GM12801 (cell line): Measurements from ENCODE around the gene NRARP.

Experiments
- TF ChIP-seq, protein P1 (sequence below): IDR thresholded peaks from one replicate; pipeline ENCODE4 v1.5.1; 2011; ENCODE audit warnings: control low read depth; ENCODE audit not compliant: insufficient read length; ENCODE audit errors: extremely low read depth

Gene NRARP

DNA sequence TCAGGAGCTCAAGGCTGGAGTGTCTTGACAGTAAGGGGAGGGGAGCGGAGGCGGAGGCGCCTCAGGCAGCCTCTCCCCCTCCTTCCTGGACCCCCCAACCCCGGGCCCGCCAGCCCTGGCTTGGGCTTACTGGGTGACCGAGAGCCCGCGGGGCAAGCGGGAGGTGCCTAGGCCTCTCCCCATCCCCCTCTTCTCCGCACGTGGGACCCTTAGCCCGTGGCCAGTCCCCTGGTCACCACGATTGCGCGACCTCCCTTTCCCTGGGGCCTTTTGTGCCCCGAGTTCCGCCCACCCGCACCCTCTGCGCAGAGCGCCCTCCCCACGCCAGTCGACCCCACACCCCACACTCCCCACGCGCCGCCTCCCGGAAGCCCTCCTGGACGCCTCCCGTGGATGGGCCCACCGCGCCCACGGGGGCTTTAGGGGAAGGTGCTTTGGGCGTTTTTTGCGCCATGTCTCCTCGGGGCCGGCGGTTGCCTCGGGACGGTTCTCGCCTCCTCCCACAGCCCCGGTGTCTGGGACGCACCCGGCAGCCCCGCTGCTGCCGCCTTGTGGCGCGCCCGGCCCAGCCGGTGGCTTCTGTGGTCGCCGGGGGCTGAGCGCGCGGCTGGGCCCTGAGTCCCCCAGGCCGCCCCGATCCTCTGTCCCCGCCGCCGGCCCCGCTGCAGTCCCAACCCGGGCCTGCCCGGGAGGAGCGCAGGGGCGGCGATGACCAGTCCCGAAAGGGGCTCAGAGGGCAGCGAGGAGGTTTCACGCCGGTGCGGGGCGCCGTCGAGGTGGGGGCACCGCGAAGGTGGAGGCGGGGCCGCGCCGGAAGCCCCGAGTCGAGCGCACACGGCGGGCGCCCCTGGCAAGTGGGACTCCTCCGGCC, 21.4 kb downstream of the NRARP start:
- TF ChIP-seq, protein P1, sequence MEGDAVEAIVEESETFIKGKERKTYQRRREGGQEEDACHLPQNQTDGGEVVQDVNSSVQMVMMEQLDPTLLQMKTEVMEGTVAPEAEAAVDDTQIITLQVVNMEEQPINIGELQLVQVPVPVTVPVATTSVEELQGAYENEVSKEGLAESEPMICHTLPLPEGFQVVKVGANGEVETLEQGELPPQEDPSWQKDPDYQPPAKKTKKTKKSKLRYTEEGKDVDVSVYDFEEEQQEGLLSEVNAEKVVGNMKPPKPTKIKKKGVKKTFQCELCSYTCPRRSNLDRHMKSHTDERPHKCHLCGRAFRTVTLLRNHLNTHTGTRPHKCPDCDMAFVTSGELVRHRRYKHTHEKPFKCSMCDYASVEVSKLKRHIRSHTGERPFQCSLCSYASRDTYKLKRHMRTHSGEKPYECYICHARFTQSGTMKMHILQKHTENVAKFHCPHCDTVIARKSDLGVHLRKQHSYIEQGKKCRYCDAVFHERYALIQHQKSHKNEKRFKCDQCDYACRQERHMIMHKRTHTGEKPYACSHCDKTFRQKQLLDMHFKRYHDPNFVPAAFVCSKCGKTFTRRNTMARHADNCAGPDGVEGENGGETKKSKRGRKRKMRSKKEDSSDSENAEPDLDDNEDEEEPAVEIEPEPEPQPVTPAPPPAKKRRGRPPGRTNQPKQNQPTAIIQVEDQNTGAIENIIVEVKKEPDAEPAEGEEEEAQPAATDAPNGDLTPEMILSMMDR, result no peak

DNA sequence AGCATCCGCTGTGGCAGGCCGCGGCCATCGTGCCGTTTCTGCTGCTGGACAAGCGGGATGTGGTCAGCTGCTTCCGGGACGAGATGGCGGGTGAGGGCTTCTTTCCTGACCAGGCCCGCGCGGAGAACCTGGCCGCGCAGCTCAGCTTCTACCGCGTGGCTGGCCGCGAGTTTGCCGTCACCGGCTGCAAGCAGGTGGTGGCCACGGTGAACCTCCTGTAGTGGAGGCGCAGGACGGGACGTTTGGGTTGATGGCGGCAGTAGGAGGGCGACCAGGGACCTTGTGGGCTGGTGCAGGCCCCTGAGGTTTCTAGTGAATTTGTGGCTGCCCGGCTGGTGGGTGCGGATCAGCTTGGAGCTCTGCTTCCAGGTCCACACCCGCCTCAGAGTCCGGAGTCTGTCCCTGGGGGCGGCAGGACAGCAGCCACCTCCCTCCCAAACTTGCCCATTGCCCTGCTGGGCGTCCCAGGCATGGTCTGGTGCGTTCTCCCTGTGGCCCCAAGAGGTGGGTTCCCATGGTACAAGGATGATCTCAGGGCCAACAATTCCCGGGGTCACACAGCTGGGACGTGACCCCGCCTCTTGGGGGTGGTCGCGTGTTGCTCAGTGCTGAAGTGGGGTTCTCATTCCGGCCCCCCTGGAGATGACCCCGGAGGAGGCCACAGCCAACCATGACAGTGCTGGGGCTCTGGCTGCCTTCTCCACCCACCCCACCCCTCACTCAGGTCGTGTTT, 22.2 kb downstream of the NRARP start:
- TF ChIP-seq, protein P1, result no peak

GRCh38 chr9:137278721-137279711, 23.1 kb downstream of the NRARP start:
- TF ChIP-seq, protein P1, result no peak

DNA sequence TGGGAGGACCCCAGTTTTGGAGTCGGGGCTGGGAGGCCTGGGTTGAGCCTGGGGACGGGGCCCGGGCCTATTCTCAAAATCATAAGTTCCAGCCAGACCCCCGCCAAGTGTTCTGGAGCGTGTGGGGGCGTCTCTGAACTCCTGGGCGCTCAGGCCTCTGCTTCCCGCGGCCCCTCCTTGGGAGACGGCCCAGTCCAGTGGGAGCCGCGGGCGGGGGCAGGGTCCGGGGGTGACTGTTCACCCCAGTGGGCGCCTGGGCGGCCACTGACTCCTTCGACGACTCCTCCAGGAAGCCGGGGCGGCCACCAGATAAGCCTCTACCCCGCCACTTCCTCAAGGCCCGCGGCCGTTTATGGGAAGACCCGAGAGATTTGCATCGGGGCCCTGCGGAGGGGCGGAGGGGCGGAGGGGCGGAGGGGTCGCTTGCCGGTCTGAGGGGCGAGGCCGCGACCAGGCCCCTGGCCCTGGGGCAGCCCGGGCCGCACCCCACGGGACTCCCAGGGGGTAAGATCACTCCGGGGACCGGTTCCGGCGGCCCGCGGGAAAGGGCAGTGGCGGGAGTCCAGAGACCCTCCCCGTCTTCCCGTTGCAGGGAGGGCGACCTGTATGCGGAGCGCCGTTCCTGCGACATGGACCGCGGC, 23.9 kb downstream of the NRARP start:
- TF ChIP-seq, protein P1, result no peak

- TF ChIP-seq, protein P1, result no peak
Measured at GRCh38 chr9:137277329-137278041, 24.6 kb downstream of the NRARP start, which contains the start of gene TOR4A. TOR4A (plus strand) TSS chr9:137277726; CDS start chr9:137278690, 964 bp downstream.

DNA sequence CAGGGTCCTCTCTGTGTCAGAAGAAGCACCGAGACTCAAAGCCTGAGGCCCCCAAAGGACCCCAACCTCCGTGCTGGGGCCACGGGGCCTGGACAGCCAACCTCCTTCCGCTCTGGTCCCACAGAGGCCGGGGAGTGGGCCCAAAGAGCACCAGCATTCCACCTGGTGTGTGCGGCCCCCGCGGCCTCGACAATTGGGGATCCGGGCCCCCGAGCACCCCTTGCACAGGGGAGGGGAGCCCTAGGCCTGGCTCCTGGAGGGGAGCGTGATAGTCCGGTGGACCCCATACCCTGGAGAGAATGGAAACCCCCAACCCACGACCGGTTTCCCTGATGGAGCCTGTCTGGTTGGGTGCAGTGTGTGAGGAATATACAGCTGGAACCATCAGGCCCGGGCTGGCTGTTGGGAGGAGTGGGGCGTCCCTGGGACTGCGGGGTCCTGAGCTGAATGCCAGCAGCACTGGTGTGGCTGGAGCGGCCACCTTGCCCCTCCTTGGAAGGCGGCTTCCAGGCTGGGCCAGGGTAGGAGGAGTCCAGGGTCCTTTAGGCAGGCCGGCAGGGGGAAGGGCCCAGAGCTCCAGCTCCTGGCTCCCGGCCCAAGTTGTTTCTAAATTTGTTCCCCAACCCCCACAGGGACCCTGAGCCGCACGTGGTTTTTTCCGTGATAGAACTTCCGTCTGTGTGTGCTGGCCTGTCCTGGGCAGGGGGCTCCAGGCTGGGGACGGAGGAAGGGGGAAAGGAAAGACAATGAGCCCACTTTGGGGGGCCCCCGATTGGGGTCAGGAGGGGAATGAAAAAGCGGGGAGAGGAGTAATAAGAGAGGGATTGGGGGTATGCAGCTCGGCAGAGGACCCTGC, 25.4 kb downstream of the NRARP start:
- TF ChIP-seq, protein P1, result no peak
